Ishikawa (cell line): ENCODE measurements around the gene DCP1B.

ENCODE experiments used
- CEBPB ChIP-seq: IDR thresholded peaks from 2 replicates; pipeline ENCODE4 v1.6.1; 2012
- CREB1 ChIP-seq: IDR thresholded peaks from 2 replicates; pipeline ENCODE4 v1.6.1; 2012; ENCODE audit warnings: low read depth
- EGR1 ChIP-seq: IDR thresholded peaks from 2 replicates; pipeline ENCODE4 v1.6.1; 2012
- EP300 ChIP-seq: IDR thresholded peaks from 2 replicates; pipeline ENCODE4 v1.6.1; 2012; ENCODE audit warnings: borderline replicate concordance
- FOXM1 ChIP-seq: IDR thresholded peaks from 2 replicates; pipeline ENCODE4 v1.6.1; 2012; ENCODE audit warnings: low read depth, borderline replicate concordance
- NFIC ChIP-seq: IDR thresholded peaks from 2 replicates; pipeline ENCODE4 v1.6.1; 2012
- RAD21 ChIP-seq: IDR thresholded peaks from 2 replicates; pipeline ENCODE4 v1.6.1; 2012; ENCODE audit warnings: low read depth
- TAF1 ChIP-seq: IDR thresholded peaks from 2 replicates; pipeline ENCODE4 v1.6.1; 2012; ENCODE audit warnings: low read depth, mild to moderate bottlenecking
- TCF12 ChIP-seq: IDR thresholded peaks from 2 replicates; pipeline ENCODE4 v1.6.1; 2012; ENCODE audit warnings: low read depth
- TEAD4 ChIP-seq: IDR thresholded peaks from 2 replicates; pipeline ENCODE4 v1.6.1; 2012
- YY1 ChIP-seq: IDR thresholded peaks from 2 replicates; pipeline ENCODE4 v1.6.1; 2012; ENCODE audit warnings: low read depth
- ZBTB7A ChIP-seq: IDR thresholded peaks from 2 replicates; pipeline ENCODE4 v1.6.1; 2012; ENCODE audit warnings: low read depth
- TF ChIP-seq, protein P1 (sequence below): IDR thresholded peaks from 2 replicates; pipeline ENCODE4 v1.6.1; 2012; ENCODE audit warnings: low read depth, mild to moderate bottlenecking
- TF ChIP-seq, protein P2 (sequence below): IDR thresholded peaks from 2 replicates; pipeline ENCODE4 v1.6.1; 2012
- TF ChIP-seq, protein P3 (sequence below): IDR thresholded peaks from 2 replicates; pipeline ENCODE4 v1.6.1; 2012

The DCP1B gene

DNA sequence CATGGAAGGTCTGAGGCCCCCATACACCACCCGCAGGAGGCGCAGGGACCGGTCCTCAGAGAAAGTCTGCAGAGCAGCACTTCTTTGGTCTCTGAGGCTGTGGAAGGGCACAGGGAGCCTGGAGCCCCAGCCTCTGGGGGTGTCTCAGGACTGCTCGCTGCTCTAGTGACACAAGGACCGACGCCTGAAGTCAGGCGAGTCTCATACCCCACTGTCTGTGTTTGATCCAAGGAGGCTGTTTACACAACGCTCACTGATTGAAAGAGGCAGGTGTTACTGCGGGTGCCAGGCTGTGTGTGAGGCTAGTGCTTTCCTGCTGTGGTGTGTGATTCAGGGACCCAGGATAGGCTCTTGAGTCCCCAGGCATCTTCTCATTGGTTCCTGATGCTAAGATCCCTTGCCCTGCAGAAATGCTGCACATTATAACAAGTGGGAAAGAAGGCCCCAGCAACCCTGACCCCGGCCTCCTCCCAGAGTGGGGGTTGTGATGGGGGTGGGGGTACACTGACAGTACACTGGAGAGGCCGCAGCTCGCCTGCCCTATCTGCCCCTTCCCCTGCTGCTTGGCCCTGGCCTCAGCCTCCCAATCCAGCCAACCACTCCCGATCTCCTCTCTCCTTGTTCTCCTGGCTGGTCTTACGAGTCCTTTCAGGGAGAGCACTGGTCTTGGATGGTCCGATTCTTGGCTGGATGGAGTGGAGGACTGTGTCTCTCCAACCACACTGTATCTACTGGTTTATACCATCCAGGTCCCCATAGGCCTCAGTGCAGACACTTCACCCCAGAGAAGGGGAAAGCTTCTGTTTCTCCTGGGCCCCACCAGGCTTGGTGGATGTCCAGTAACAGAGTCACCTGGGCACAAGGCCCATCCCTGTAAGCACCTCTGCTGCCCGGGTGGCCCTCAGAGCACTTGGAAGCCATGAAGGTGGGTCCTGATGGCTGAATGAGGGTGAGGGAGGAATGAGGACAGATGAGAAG is 92.4 kb downstream of the DCP1B start:
- TF ChIP-seq, protein P1, sequence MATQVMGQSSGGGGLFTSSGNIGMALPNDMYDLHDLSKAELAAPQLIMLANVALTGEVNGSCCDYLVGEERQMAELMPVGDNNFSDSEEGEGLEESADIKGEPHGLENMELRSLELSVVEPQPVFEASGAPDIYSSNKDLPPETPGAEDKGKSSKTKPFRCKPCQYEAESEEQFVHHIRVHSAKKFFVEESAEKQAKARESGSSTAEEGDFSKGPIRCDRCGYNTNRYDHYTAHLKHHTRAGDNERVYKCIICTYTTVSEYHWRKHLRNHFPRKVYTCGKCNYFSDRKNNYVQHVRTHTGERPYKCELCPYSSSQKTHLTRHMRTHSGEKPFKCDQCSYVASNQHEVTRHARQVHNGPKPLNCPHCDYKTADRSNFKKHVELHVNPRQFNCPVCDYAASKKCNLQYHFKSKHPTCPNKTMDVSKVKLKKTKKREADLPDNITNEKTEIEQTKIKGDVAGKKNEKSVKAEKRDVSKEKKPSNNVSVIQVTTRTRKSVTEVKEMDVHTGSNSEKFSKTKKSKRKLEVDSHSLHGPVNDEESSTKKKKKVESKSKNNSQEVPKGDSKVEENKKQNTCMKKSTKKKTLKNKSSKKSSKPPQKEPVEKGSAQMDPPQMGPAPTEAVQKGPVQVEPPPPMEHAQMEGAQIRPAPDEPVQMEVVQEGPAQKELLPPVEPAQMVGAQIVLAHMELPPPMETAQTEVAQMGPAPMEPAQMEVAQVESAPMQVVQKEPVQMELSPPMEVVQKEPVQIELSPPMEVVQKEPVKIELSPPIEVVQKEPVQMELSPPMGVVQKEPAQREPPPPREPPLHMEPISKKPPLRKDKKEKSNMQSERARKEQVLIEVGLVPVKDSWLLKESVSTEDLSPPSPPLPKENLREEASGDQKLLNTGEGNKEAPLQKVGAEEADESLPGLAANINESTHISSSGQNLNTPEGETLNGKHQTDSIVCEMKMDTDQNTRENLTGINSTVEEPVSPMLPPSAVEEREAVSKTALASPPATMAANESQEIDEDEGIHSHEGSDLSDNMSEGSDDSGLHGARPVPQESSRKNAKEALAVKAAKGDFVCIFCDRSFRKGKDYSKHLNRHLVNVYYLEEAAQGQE = no peak
- no peak for TF ChIP-seq TEAD4
- TF ChIP-seq, protein P2, sequence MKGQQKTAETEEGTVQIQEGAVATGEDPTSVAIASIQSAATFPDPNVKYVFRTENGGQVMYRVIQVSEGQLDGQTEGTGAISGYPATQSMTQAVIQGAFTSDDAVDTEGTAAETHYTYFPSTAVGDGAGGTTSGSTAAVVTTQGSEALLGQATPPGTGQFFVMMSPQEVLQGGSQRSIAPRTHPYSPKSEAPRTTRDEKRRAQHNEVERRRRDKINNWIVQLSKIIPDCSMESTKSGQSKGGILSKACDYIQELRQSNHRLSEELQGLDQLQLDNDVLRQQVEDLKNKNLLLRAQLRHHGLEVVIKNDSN = no peak
- no peak for TF ChIP-seq YY1
- TF ChIP-seq, protein P3, sequence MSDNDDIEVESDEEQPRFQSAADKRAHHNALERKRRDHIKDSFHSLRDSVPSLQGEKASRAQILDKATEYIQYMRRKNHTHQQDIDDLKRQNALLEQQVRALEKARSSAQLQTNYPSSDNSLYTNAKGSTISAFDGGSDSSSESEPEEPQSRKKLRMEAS = no peak
- no peak for TF ChIP-seq NFIC
- no peak for TF ChIP-seq TCF12
- TF ChIP-seq EGR1 = no peak

DNA sequence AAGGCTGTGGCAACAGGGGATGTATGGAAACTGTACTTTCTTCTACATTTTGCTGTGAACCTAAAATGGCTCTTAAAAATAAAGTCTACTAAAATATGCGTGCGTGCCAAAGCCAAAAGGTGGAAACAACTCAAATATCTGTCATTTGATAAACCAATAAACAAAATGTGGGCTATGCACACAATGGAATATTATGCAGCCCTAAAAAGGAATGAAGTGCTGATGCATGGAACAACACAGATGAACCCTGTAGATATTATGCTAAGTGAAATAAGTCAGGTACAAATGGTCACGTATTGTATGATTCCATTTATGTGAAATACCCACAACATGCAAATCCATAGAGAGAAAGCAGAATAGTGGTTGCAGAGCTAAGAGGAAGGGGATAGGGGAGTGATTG is 93.8 kb downstream of the DCP1B start:
- TF ChIP-seq CEBPB (no peak), ZBTB7A (no peak), TEAD4 (no peak), TCF12 (no peak), YY1 (no peak), FOXM1 (no peak), CREB1 (no peak), TAF1 (no peak), EP300 (no peak), NFIC (no peak), EGR1 (no peak), RAD21 (no peak)
- TF ChIP-seq, protein P3 = no peak
- TF ChIP-seq, protein P1 = no peak
- TF ChIP-seq, protein P2 = no peak

DNA sequence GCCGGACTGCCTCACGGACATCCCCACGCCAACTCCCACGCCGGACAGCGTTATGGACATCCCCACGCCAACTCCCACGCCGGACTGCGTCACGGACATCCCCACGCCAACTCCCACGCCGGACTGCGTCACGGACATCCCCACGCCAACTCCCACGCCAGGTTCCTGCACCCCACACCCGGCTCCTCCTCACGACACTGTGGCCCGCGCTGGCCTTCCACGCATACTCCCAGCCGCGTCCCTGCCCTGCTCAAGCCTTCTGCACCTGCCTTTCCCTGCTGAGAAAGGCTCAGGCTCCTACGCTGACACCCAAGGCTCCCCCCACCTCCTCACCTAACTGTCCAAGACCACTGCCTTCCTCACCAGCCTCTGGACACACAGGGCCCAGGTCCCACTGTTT is 95.5 kb downstream of the DCP1B start:
- TF ChIP-seq RAD21 (no peak), ZBTB7A (no peak), EP300 (no peak), TEAD4 (no peak), CEBPB (no peak), YY1 (no peak), EGR1 (no peak)
- TF ChIP-seq, protein P3 = no peak
- TF ChIP-seq, protein P2 = no peak
- TF ChIP-seq, protein P1 = no peak
